CD4-positive, alpha-beta T cell (primary cell): ENCODE results near the gene FBLN1. TPM values are rescaled to one million over a fixed set of nuclear protein-coding genes. Genes with fewer than 3 reads are reported as not detected.

Experiments used
- ATAC-seq: fragments of 200-7000 bp; cut with Tn5 transposase; one replicate; pipeline ENCODE4 v1.10.0; 2022; ENCODE audit warnings: mild to moderate bottlenecking; ENCODE audit not compliant: poor library complexity
- CTCF ChIA-PET: fragments of 350-600 bp; sonication (Branson Sonifier 250); formaldehyde crosslinking; loops from one replicate; lab custom pipeline; 2021; ENCODE audit warnings: antibody characterized with exemption, inconsistent platforms; lab: Charles Lee
- POLR2A ChIA-PET: fragments of 350-600 bp; sonication (Branson Sonifier 250); formaldehyde crosslinking; loops from one replicate; lab custom pipeline; 2021; ENCODE audit warnings: antibody characterized with exemption, inconsistent platforms; lab: Charles Lee
- DNase-seq, 14 experiments: peaks; one replicate each; pipeline ENCODE4 v3.0.0-alpha.2; 2013 to 2020; ENCODE audit warnings: mixed read lengths in 2 of 14
- H3K27ac ChIP-seq, 2 donors: one replicate each; pipeline versions ENCODE4 v1.5.1 to v1.7.0; 2013; ENCODE audit warnings: low read length in 2 of 2, low read depth in 1 of 2, mild to moderate bottlenecking in 1 of 2
- H3K27me3 ChIP-seq, 2 experiments: 1 replicate in 1 of 2; 2 replicates in 1 of 2; pipeline versions ENCODE4 v1.6.1 to v1.7.0; 2013; ENCODE audit warnings: low read length in 2 of 2, control low read depth in 1 of 2, mild to moderate bottlenecking in 1 of 2, moderate library complexity in 1 of 2; ENCODE audit not compliant: insufficient read depth in 2 of 2, control insufficient read depth in 1 of 2
- H3K36me3 ChIP-seq: one replicate; pipeline ENCODE4 v1.6.1; 2013; ENCODE audit warnings: low read length, control low read depth; ENCODE audit not compliant: insufficient read depth
- H3K4me1 ChIP-seq: one replicate; pipeline ENCODE4 v1.6.1; 2013; ENCODE audit warnings: low read length, control low read depth; ENCODE audit not compliant: insufficient read depth
- H3K4me3 ChIP-seq: one replicate; pipeline ENCODE4 v1.5.1; 2013; ENCODE audit warnings: mild to moderate bottlenecking, low read length, moderate library complexity
- H3K9me3 ChIP-seq, 2 experiments: 1 replicate in 1 of 2; 2 replicates in 1 of 2; pipeline versions ENCODE4 v1.6.1 to v1.7.0; 2013; ENCODE audit warnings: low read length in 2 of 2, mild to moderate bottlenecking in 2 of 2, control low read depth in 1 of 2, moderate library complexity in 1 of 2; ENCODE audit not compliant: control insufficient read depth in 1 of 2, insufficient read depth in 1 of 2
- H3K27ac Mint-ChIP-seq: one replicate; pipeline ENCODE4 v1.8.0; 2020; ENCODE audit warnings: mixed read lengths
- H3K27me3 Mint-ChIP-seq: one replicate; pipeline ENCODE4 v1.8.0; 2021; ENCODE audit warnings: mixed read lengths
- H3K36me3 Mint-ChIP-seq: one replicate; pipeline ENCODE4 v1.8.0; 2021; ENCODE audit warnings: low read depth, mixed read lengths
- H3K4me1 Mint-ChIP-seq: one replicate; pipeline ENCODE4 v1.8.0; 2021; ENCODE audit warnings: low read depth, mixed read lengths
- H3K4me3 Mint-ChIP-seq: one replicate; pipeline ENCODE4 v1.8.0; 2020; ENCODE audit warnings: mild to moderate bottlenecking, mixed read lengths
- H3K9me3 Mint-ChIP-seq: one replicate; pipeline ENCODE4 v1.8.0; 2020; ENCODE audit warnings: mixed read lengths
- intact Hi-C, 2 experiments: fragments of 100-400 bp; cut with DNase I in 1 of 2; cut with micrococcal nuclease in 1 of 2; formaldehyde crosslinking; loops; one replicate each; pipeline versions ENCODE4 v1.15.1 to v1.9.0; 2023 to 2025; cut with DNase I, micrococcal nuclease
- total RNA-seq, 174 experiments: library from RNA in 2 of 174; stranded (reverse) in 2 of 174; gene quantifications; one replicate each; pipeline ENCODE4 v1.2.3 and lab custom pipeline; 2021 to 2026
- TF ChIP-seq, protein P1 (sequence below): fragments of 200-600 bp; IDR thresholded peaks from one replicate; pipeline ENCODE4 v1.8.0; 2022; ENCODE audit warnings: antibody characterized with exemption, mild to moderate bottlenecking

The FBLN1 gene
- total RNA-seq, 2 experiments from 2014 or later, result not detected

GRCh38 chr22:45586651-45587405 is 84.1 kb downstream of the FBLN1 start:
- peaks cover 0 to 2% of the 10 kb centered on the region in 2 experiments for H3K27me3 ChIP-seq
- no peak for DNase-seq
- H3K4me1 ChIP-seq, result peaks cover 16% of the 10 kb centered on the region
- H3K4me3 ChIP-seq, result no peak overlapping the region
- peaks cover 0 to 36% of the 10 kb centered on the region in 2 experiments for H3K9me3 ChIP-seq
- H3K27me3 Mint-ChIP-seq, result peaks cover 4% of the 10 kb centered on the region
- H3K36me3 Mint-ChIP-seq, result no peaks in the 10 kb centered on the region
- no peak overlapping the region for H3K4me3 Mint-ChIP-seq
- intact Hi-C loops, result no loop called here
- H3K9me3 Mint-ChIP-seq, result no peaks in the 10 kb centered on the region
- no peak overlapping the region for H3K27ac ChIP-seq
- no peak overlapping the region for H3K27ac Mint-ChIP-seq
- CTCF ChIA-PET, result no interaction called here
- peaks cover 11% of the 10 kb centered on the region for H3K4me1 Mint-ChIP-seq
- no peak for ATAC-seq
- no peaks in the 10 kb centered on the region for H3K36me3 ChIP-seq
- POLR2A ChIA-PET, result no interaction called here
- TF ChIP-seq, protein P1, sequence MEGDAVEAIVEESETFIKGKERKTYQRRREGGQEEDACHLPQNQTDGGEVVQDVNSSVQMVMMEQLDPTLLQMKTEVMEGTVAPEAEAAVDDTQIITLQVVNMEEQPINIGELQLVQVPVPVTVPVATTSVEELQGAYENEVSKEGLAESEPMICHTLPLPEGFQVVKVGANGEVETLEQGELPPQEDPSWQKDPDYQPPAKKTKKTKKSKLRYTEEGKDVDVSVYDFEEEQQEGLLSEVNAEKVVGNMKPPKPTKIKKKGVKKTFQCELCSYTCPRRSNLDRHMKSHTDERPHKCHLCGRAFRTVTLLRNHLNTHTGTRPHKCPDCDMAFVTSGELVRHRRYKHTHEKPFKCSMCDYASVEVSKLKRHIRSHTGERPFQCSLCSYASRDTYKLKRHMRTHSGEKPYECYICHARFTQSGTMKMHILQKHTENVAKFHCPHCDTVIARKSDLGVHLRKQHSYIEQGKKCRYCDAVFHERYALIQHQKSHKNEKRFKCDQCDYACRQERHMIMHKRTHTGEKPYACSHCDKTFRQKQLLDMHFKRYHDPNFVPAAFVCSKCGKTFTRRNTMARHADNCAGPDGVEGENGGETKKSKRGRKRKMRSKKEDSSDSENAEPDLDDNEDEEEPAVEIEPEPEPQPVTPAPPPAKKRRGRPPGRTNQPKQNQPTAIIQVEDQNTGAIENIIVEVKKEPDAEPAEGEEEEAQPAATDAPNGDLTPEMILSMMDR, result no peak

DNA sequence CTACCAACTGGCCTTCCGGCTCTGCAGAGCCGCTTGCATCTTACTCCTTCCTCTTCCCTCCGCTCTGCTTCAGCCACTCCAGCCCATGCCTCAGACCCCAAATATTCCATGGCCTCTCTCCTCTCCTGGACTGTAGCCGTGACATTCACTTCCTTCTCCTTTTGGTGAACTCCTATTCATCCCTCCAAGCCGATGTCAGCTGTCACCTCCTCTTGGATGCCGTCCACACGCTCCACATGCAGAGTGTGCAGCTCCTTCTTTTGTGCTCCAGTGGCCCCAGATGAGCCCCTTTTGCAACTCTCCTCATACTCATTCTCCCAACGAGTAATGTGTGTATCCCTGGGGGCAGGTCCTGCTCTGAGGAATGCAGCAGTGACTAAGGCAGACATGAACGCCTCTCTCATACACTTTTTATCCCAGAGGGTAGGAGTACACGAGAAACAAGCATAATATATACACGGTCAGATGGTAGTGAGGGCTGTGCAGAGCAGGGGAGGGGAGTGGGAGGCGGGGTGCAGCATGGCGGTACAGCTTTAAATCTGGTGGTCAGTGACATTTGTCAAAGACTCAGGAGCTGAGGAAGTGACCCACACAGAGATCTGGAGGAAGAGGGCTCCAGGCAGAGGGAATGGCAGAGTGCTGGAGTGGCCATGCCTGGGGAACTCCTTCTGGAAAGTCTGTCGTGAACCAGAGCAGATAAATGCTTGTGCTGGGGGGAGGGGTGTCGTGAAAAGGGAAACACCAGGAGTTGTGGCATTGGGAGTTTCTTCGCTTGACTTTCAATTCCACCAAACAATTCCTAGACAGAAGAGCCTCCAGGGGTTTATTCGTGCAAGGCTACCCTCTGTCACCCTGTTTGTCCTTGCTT is 85.2 kb downstream of the FBLN1 start:
- peaks cover 13% of the 10 kb centered on the region for H3K4me1 ChIP-seq
- no peak overlapping the region for H3K27ac ChIP-seq
- POLR2A ChIA-PET, result no interaction called here
- CTCF ChIA-PET, result no interaction called here
- H3K27me3 ChIP-seq, result peaks cover 0 to 2% of the 10 kb centered on the region in 2 experiments
- no peak overlapping the region for H3K27ac Mint-ChIP-seq
- intact Hi-C loops, result no loop called here
- peaks cover 4% of the 10 kb centered on the region for H3K27me3 Mint-ChIP-seq
- TF ChIP-seq, protein P1, result no peak
- H3K4me3 ChIP-seq, result no peak overlapping the region
- no peaks in the 10 kb centered on the region for H3K36me3 Mint-ChIP-seq
- peaks cover 0 to 25% of the 10 kb centered on the region in 2 experiments for H3K9me3 ChIP-seq
- no peak overlapping the region for H3K4me3 Mint-ChIP-seq
- H3K4me1 Mint-ChIP-seq, result peaks cover 7% of the 10 kb centered on the region
- no peaks in the 10 kb centered on the region for H3K9me3 Mint-ChIP-seq
- H3K36me3 ChIP-seq, result no peaks in the 10 kb centered on the region
- DNase-seq, result no peak
- no peak for ATAC-seq

DNA sequence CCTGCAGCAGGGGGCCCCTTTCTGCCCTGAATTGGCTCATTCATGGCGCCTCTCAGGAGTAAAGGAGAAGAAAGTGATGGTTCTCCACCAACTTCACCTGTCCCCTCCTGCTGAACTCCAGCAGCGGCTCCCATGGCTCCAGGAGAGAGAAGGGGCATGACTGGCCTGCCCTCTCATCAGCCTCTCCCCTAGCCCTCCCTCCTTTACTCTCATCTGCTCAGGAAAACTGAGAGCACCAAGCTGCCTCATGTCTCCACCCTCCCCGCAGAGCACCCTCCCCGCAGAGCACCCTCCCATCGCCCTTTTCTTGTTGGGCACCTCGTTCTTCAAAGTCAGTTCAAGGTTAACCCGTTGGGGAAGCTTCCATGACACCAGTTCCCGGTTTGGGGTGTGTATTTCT is 86.9 kb downstream of the FBLN1 start:
- H3K4me3 Mint-ChIP-seq, result no peak overlapping the region
- H3K36me3 ChIP-seq, result no peaks in the 10 kb centered on the region
- H3K27me3 ChIP-seq, result peaks cover 0 to 2% of the 10 kb centered on the region in 2 experiments
- H3K27ac Mint-ChIP-seq, result no peak overlapping the region
- ChIA-PET CTCF (no interaction called here), POLR2A (no interaction called here)
- intact Hi-C loops, result no loop called here
- no peaks in the 10 kb centered on the region for H3K4me1 ChIP-seq
- ATAC-seq (no peak), DNase-seq (no peak)
- H3K9me3 Mint-ChIP-seq, result no peaks in the 10 kb centered on the region
- no peak overlapping the region for H3K4me3 ChIP-seq
- no peak overlapping the region for H3K27ac ChIP-seq
- H3K4me1 Mint-ChIP-seq, result no peaks in the 10 kb centered on the region
- H3K27me3 Mint-ChIP-seq, result peaks cover 4% of the 10 kb centered on the region
- H3K9me3 ChIP-seq, result peaks cover 0 to 8% of the 10 kb centered on the region in 2 experiments
- TF ChIP-seq, protein P1, result no peak
- H3K36me3 Mint-ChIP-seq, result no peaks in the 10 kb centered on the region
